ACC112 (cell line): ENCODE measurements around the gene IKZF4.
A peak's percentile ranks its signal among the peaks of the same experiment; 100 is the strongest.

ENCODE experiments used
- H2AFZ ChIP-seq: fragments of 200-600 bp; sonication (generic); one replicate; pipeline ENCODE4 v1.6.0; 2017; ENCODE audit warnings: antibody characterized with exemption, low read length; ENCODE audit not compliant: unreplicated experiment
- H3K27ac ChIP-seq: fragments of 200-600 bp; sonication (generic); 2 replicates; pipeline ENCODE4 v1.5.1; 2014; ENCODE audit warnings: low read depth, mild to moderate bottlenecking, antibody characterized with exemption, low read length, moderate library complexity
- H3K27me3 ChIP-seq: fragments of 200-600 bp; sonication (generic); 2 replicates; pipeline ENCODE4 v1.6.1; 2014; ENCODE audit warnings: mild to moderate bottlenecking, antibody characterized with exemption, low read length, moderate library complexity, mixed read lengths; ENCODE audit not compliant: insufficient read depth
- H3K36me3 ChIP-seq: fragments of 200-600 bp; sonication (generic); 2 replicates; pipeline ENCODE4 v1.6.1; 2016; ENCODE audit warnings: mild to moderate bottlenecking, antibody characterized with exemption, low read length, moderate library complexity, mixed read lengths; ENCODE audit not compliant: insufficient read depth
- H3K4me1 ChIP-seq: fragments of 200-600 bp; sonication (generic); one replicate; pipeline ENCODE4 v1.6.1; 2016; ENCODE audit warnings: low read length, mixed read lengths; ENCODE audit not compliant: insufficient read depth, unreplicated experiment, control insufficient read depth
- H3K4me3 ChIP-seq: fragments of 200-600 bp; sonication (generic); 2 replicates; pipeline ENCODE4 v1.5.1; 2014; ENCODE audit warnings: mild to moderate bottlenecking, low read depth, low read length
- H3K79me2 ChIP-seq: fragments of 200-600 bp; sonication (generic); one replicate; pipeline ENCODE4 v1.6.0; 2016; ENCODE audit warnings: low read length; ENCODE audit not compliant: control insufficient read depth, unreplicated experiment, insufficient read depth

The IKZF4 gene

DNA sequence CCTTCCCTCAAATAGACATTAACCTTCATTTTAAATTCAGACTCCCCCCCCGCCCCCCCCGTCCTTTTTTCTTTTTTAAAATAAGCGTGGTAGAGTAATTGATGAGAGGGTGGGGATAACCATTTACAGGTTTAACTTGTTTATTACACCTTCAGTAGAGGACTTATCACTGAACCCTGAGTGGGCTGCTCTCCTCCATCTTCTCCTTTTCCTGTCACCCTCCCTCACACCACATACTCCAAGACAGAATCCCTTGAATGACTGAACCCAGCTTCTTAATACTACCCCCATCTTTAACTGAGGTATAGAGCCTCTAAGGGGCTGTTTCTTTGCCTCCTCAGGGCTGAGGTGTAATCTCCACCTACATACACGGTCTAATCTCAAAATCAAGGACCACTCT lies 3.7 kb upstream of the IKZF4 start:
- Histone ChIP-seq H3K4me3 (no peak overlapping the region), H3K4me1 (no peaks in the 10 kb centered on the region), H3K27ac (no peak overlapping the region), H3K36me3 (no peaks in the 10 kb centered on the region), H2AFZ (no peak overlapping the region), H3K79me2 (no peaks in the 10 kb centered on the region), H3K27me3 (no peaks in the 10 kb centered on the region)

- H2AFZ ChIP-seq = no peak overlapping the region
- H3K79me2 ChIP-seq = no peaks in the 10 kb centered on the region
- no peak overlapping the region for H3K27ac ChIP-seq
- H3K4me3 ChIP-seq = no peak overlapping the region
- H3K36me3 ChIP-seq = no peaks in the 10 kb centered on the region
- H3K27me3 ChIP-seq = no peaks in the 10 kb centered on the region
- H3K4me1 ChIP-seq = no peaks in the 10 kb centered on the region
Observed at GRCh38 chr12:56018356-56018755, 2.5 kb upstream of the IKZF4 start.

DNA sequence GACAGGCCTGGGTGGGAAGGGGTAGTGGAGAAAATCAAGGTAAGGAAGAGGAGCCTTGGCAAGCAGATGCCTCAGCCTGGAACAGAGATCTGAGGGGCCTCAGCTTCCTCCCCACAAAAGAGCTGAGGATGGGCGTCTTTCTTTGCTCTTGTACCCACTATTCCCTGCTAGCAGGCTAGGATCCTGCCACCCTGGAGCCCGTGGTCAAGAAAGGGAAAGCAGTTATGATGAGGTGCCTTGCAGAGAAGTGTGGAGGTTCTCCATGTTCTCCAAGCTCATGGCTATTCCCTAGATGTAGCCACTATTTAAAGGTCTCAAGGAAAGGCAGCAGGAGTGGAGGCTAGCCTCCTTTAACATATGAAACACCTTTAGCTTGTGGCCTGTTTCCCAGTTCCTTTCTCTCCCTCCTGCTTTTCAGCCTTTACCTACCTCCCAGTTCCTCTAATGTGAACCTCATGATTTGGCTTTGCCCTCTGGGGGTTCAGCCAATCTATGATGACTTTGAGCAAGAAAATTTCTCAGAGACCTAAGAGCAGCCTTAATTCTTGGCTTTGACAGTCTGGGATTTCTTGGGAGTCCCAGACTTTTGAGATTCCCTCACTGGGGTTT lies 1.1 kb downstream of the IKZF4 start:
- Histone ChIP-seq H3K27ac (no peak overlapping the region), H2AFZ (no peak overlapping the region), H3K79me2 (no peaks in the 10 kb centered on the region), H3K27me3 (no peaks in the 10 kb centered on the region), H3K4me1 (no peaks in the 10 kb centered on the region), H3K4me3 (no peak overlapping the region), H3K36me3 (no peaks in the 10 kb centered on the region)

- Histone ChIP-seq H3K4me3 (no peak overlapping the region), H3K4me1 (peaks cover 11% of the 10 kb centered on the region), H2AFZ (peak overlapping the region; percentile 2), H3K27ac (peak overlapping the region; percentile 61), H3K79me2 (no peaks in the 10 kb centered on the region), H3K27me3 (no peaks in the 10 kb centered on the region), H3K36me3 (peaks cover 5% of the 10 kb centered on the region; the same call in 1 of the 2 replicates)
Observed at GRCh38 chr12:56028511-56029165, 7.8 kb downstream of the IKZF4 start.

DNA sequence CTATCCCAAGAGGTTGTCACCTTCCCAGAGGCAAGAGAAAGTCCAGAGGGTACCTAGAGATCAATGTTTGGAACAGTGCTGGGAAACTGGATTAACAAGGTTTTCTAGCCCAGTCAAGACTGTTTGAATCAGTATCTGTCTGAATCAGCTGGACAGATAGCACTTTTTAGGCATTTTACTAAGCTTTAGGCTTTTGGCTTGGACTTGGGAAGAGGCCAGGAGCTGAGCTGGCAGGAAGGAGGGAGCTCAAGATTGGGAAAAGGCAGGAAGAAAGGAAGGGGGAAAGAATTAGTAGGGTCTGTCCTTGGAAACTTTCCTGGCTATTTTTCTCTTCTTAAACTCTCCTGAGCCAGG lies 8.3 kb downstream of the IKZF4 start:
- H3K36me3 ChIP-seq = peaks cover 5% of the 10 kb centered on the region; the same call in 1 of the 2 replicates
- no peaks in the 10 kb centered on the region for H3K27me3 ChIP-seq
- no peak overlapping the region for H3K4me3 ChIP-seq
- peaks cover 11% of the 10 kb centered on the region for H3K4me1 ChIP-seq
- no peaks in the 10 kb centered on the region for H3K79me2 ChIP-seq
- peak overlapping the region; percentile 2 for H2AFZ ChIP-seq
- H3K27ac ChIP-seq = peak overlapping the region; percentile 61

- no peaks in the 10 kb centered on the region for H3K27me3 ChIP-seq
- H3K79me2 ChIP-seq = no peaks in the 10 kb centered on the region
- peaks cover 5% of the 10 kb centered on the region; the same call in 1 of the 2 replicates for H3K36me3 ChIP-seq
- H2AFZ ChIP-seq = no peak overlapping the region
- peaks cover 11% of the 10 kb centered on the region for H3K4me1 ChIP-seq
- H3K4me3 ChIP-seq = no peak overlapping the region
- H3K27ac ChIP-seq = peak overlapping the region; percentile 61
Observed at GRCh38 chr12:56029666-56030293, 8.9 kb downstream of the IKZF4 start.

- peaks cover 11% of the 10 kb centered on the region for H3K4me1 ChIP-seq
- no peaks in the 10 kb centered on the region for H3K27me3 ChIP-seq
- no peak overlapping the region for H3K4me3 ChIP-seq
- H3K36me3 ChIP-seq = peaks cover 5% of the 10 kb centered on the region; the same call in 1 of the 2 replicates
- no peak overlapping the region for H2AFZ ChIP-seq
- no peak overlapping the region for H3K27ac ChIP-seq
- H3K79me2 ChIP-seq = no peaks in the 10 kb centered on the region
Observed at GRCh38 chr12:56031987-56032386, 11.1 kb downstream of the IKZF4 start.

- H3K27ac ChIP-seq = no peak overlapping the region
- no peaks in the 10 kb centered on the region for H3K4me1 ChIP-seq
- H2AFZ ChIP-seq = no peak overlapping the region
- no peaks in the 10 kb centered on the region for H3K27me3 ChIP-seq
- peaks cover 5% of the 10 kb centered on the region; the same call in 1 of the 2 replicates for H3K36me3 ChIP-seq
- H3K4me3 ChIP-seq = no peak overlapping the region
- no peaks in the 10 kb centered on the region for H3K79me2 ChIP-seq
Observed at GRCh38 chr12:56034586-56035332, 13.9 kb downstream of the IKZF4 start.

GRCh38 chr12:56037161-56037560 lies 16.3 kb downstream of the IKZF4 start:
- no peak overlapping the region for H3K4me3 ChIP-seq
- peaks cover 5% of the 10 kb centered on the region for H3K79me2 ChIP-seq
- no peak overlapping the region for H3K27ac ChIP-seq
- no peaks in the 10 kb centered on the region for H3K27me3 ChIP-seq
- H3K4me1 ChIP-seq = peaks cover 8% of the 10 kb centered on the region
- H3K36me3 ChIP-seq = peaks cover 5% of the 10 kb centered on the region; the same call in 1 of the 2 replicates
- H2AFZ ChIP-seq = no peak overlapping the region

- H3K79me2 ChIP-seq = peaks cover 15% of the 10 kb centered on the region
- peaks cover 8% of the 10 kb centered on the region; the same call in 1 of the 2 replicates for H3K36me3 ChIP-seq
- H3K4me1 ChIP-seq = peaks cover 11% of the 10 kb centered on the region
- no peaks in the 10 kb centered on the region for H3K27me3 ChIP-seq
- no peak overlapping the region for H3K4me3 ChIP-seq
- H3K27ac ChIP-seq = no peak overlapping the region
- no peak overlapping the region for H2AFZ ChIP-seq
Observed at GRCh38 chr12:56038022-56038655, 17.3 kb downstream of the IKZF4 start.
